Panc1 (cell line): ENCODE results near the gene CEP250. TPM values are rescaled to one million over a fixed set of nuclear protein-coding genes. Genes with fewer than 3 reads are reported as not detected.

ENCODE experiments used
- ATAC-seq: fragments of 200-7000 bp; cut with Tn5 transposase; 2 replicates; pipeline ENCODE4 v1.9.1; 2020; ENCODE audit warnings: mild to moderate bottlenecking, moderate library complexity
- BruUV-seq: library from RNA; stranded (reverse); fragments of 400-500 nt; replicated peaks from 2 replicates; lab custom pipeline; 2021; lab: Mats Ljungman, UMichigan
- CTCF ChIA-PET: fragments of 300-600 bp; sonication (Branson Sonifier 250); formaldehyde crosslinking; loops from one replicate; lab custom pipeline; 2022; ENCODE audit warnings: antibody characterized with exemption; lab: Charles Lee
- POLR2A ChIA-PET: fragments of 300-600 bp; sonication (Branson Sonifier 250); formaldehyde crosslinking; loops from one replicate; lab custom pipeline; 2022; ENCODE audit warnings: antibody characterized with exemption; lab: Charles Lee
- DNase-seq: peaks from one replicate; pipeline ENCODE4 v3.0.0-alpha.2; 2010; ENCODE audit warnings: low read depth, low spot score
- H3K27ac ChIP-seq: 2 replicates; pipeline ENCODE4 v1.5.1; 2011; ENCODE audit warnings: mild to moderate bottlenecking, low read length, inconsistent platforms
- H3K27me3 ChIP-seq: fragments of 200-500 bp; sonication (Bioruptor generic); 2 replicates; pipeline ENCODE4 v1.6.0; 2014; ENCODE audit warnings: low read length, inconsistent platforms; ENCODE audit not compliant: control insufficient read depth, insufficient read depth
- H3K36me3 ChIP-seq: fragments of 200-500 bp; sonication (Bioruptor generic); 2 replicates; pipeline ENCODE4 v1.5.1; 2014; ENCODE audit warnings: inconsistent platforms, mild to moderate bottlenecking, low read length, moderate library complexity; ENCODE audit not compliant: control insufficient read depth, insufficient read depth
- H3K4me1 ChIP-seq: 2 replicates; pipeline ENCODE4 v1.5.1; 2011; ENCODE audit warnings: inconsistent platforms, mild to moderate bottlenecking, low read length, moderate library complexity; ENCODE audit not compliant: control insufficient read depth, insufficient read depth
- H3K4me3 ChIP-seq, 2 experiments: 2 replicates each; pipeline ENCODE4 v1.5.1; 2011 to 2012; ENCODE audit warnings: low read depth in 2 of 2, low read length in 2 of 2, mild to moderate bottlenecking in 2 of 2, inconsistent platforms in 1 of 2, moderate library complexity in 1 of 2
- H3K9me3 ChIP-seq: fragments of 200-500 bp; sonication (Bioruptor generic); 2 replicates; pipeline ENCODE4 v1.5.1; 2014; ENCODE audit warnings: low read depth, mild to moderate bottlenecking, inconsistent platforms, low read length, moderate library complexity; ENCODE audit not compliant: control insufficient read depth, insufficient read depth
- POLR2AphosphoS5 ChIP-seq: IDR thresholded peaks from 2 replicates; pipeline ENCODE4 v1.6.1; 2012; ENCODE audit warnings: mild to moderate bottlenecking, low read depth, low read length, moderate library complexity
- SIN3A ChIP-seq: IDR thresholded peaks from 2 replicates; pipeline ENCODE4 v1.6.1; 2012; ENCODE audit warnings: low read depth, mild to moderate bottlenecking, low read length, moderate library complexity, borderline replicate concordance; ENCODE audit not compliant: insufficient read depth
- TCF7L2 ChIP-seq: IDR thresholded peaks from 2 replicates; pipeline ENCODE4 v1.6.1; 2011; ENCODE audit warnings: mild to moderate bottlenecking, low read depth, low read length, inconsistent platforms
- in situ Hi-C: cut with HindIII; loops from 2 replicates; pipeline ENCODE4 v1.10.0; 2016; ENCODE audit warnings: low sequenced_read_pairs, low pct_unique_long_range_greater_than_20kb
- intact Hi-C: fragments of 100-400 bp; cut with micrococcal nuclease; formaldehyde crosslinking; loops from one replicate; pipeline ENCODE4 v1.10.0; 2022; ENCODE audit not compliant: unreplicated experiment
- total RNA-seq: library from RNA; stranded (reverse); gene quantifications from one replicate; pipeline ENCODE4 v1.2.1, GENCODE V29; 2021; ENCODE audit not compliant: unreplicated experiment
- TF ChIP-seq, protein P1 (sequence below): fragments of 450-650 bp; IDR thresholded peaks from 2 replicates; pipeline ENCODE4 v1.5.1; 2017; ENCODE audit warnings: mild to moderate bottlenecking
- TF ChIP-seq, protein P2 (sequence below), 2 experiments: IDR thresholded peaks; 2 replicates each; pipeline ENCODE4 v1.6.1; 2011 to 2012; ENCODE audit warnings: low read depth in 2 of 2, control low read depth in 1 of 2, low read length in 1 of 2, mild to moderate bottlenecking in 1 of 2, moderate library complexity in 1 of 2; ENCODE audit not compliant: insufficient read depth in 1 of 2

Gene CEP250
- total RNA-seq, 1 experiment from 2014 or later = 82.5 TPM

DNA sequence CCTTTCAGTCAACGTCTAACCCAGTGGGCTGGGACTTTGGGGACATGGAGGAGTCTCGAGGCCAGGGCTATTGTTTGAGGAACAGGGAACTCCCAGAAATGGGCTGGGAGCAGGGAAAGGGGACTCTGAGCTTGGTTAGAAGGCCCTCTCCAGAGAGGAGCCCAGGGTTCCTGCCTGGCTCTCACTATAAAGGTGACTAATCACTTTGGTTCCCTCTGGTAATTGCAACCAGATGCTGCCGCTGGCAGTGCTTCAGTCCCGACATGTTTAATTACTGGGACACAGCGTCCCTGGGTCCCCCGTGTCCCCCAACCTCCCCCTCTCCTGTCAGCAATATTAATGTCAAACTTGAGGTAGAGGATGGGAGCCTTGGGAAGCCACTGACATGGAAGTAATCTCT lies 12.4 kb upstream of the CEP250 start:
- no peak overlapping the region for H3K27ac ChIP-seq
- ChIA-PET CTCF (no interaction called here), POLR2A (no interaction called here)
- intact Hi-C loops = no loop called here
- ATAC-seq = no peak
- no peak overlapping the region for H3K4me3 ChIP-seq
- peaks cover 12% of the 10 kb centered on the region for H3K4me1 ChIP-seq
- H3K9me3 ChIP-seq = no peaks in the 10 kb centered on the region
- H3K27me3 ChIP-seq = no peaks in the 10 kb centered on the region
- BruUV-seq = no TSS peak
- TF ChIP-seq, protein P1, sequence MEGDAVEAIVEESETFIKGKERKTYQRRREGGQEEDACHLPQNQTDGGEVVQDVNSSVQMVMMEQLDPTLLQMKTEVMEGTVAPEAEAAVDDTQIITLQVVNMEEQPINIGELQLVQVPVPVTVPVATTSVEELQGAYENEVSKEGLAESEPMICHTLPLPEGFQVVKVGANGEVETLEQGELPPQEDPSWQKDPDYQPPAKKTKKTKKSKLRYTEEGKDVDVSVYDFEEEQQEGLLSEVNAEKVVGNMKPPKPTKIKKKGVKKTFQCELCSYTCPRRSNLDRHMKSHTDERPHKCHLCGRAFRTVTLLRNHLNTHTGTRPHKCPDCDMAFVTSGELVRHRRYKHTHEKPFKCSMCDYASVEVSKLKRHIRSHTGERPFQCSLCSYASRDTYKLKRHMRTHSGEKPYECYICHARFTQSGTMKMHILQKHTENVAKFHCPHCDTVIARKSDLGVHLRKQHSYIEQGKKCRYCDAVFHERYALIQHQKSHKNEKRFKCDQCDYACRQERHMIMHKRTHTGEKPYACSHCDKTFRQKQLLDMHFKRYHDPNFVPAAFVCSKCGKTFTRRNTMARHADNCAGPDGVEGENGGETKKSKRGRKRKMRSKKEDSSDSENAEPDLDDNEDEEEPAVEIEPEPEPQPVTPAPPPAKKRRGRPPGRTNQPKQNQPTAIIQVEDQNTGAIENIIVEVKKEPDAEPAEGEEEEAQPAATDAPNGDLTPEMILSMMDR = no peak
- TF ChIP-seq, protein P2, sequence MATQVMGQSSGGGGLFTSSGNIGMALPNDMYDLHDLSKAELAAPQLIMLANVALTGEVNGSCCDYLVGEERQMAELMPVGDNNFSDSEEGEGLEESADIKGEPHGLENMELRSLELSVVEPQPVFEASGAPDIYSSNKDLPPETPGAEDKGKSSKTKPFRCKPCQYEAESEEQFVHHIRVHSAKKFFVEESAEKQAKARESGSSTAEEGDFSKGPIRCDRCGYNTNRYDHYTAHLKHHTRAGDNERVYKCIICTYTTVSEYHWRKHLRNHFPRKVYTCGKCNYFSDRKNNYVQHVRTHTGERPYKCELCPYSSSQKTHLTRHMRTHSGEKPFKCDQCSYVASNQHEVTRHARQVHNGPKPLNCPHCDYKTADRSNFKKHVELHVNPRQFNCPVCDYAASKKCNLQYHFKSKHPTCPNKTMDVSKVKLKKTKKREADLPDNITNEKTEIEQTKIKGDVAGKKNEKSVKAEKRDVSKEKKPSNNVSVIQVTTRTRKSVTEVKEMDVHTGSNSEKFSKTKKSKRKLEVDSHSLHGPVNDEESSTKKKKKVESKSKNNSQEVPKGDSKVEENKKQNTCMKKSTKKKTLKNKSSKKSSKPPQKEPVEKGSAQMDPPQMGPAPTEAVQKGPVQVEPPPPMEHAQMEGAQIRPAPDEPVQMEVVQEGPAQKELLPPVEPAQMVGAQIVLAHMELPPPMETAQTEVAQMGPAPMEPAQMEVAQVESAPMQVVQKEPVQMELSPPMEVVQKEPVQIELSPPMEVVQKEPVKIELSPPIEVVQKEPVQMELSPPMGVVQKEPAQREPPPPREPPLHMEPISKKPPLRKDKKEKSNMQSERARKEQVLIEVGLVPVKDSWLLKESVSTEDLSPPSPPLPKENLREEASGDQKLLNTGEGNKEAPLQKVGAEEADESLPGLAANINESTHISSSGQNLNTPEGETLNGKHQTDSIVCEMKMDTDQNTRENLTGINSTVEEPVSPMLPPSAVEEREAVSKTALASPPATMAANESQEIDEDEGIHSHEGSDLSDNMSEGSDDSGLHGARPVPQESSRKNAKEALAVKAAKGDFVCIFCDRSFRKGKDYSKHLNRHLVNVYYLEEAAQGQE (IDR thresholded peaks at IDR 0.05; ENCODE audit: insufficient read depth in 1 of 2, low read depth in 2 of 2, low read length in 1 of 2) = no peak
- no peak for TF ChIP-seq TCF7L2
- TF ChIP-seq SIN3A = no peak
- no peak for TF ChIP-seq POLR2AphosphoS5
- no peaks in the 10 kb centered on the region for H3K36me3 ChIP-seq
- in situ Hi-C loops = no loop called here
- no peak for DNase-seq

DNA sequence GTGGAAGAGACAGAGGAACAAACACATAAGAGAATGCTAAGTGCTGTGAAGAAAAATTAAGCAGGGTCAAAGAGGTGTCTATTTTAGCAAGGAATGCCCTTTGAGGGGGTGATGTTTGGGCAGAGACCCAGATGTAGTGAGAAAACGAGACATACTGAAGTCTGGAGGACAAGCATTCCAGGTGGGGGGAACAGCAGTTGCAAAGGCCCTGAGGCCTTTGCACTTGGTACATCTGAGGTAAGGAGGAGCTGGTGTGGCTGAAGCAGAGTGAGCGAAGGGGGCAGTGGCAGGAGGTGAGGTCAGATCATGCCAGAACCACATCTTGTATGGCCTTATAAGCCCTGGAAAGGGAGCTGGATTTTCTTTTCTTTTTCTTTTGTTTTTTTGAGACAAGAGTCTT lies 11.2 kb upstream of the CEP250 start:
- Histone ChIP-seq H3K4me3 (no peak overlapping the region), H3K27ac (no peak overlapping the region), H3K9me3 (no peaks in the 10 kb centered on the region), H3K27me3 (no peaks in the 10 kb centered on the region), H3K36me3 (no peaks in the 10 kb centered on the region), H3K4me1 (peaks cover 3% of the 10 kb centered on the region; the same call in 1 of the 2 replicates)
- DNase-seq = no peak
- TF ChIP-seq TCF7L2 = no peak
- TF ChIP-seq POLR2AphosphoS5 = no peak
- TF ChIP-seq SIN3A = no peak
- TF ChIP-seq, protein P2 (IDR thresholded peaks at IDR 0.05; ENCODE audit: insufficient read depth in 1 of 2, low read depth in 2 of 2, low read length in 1 of 2) = no peak
- TF ChIP-seq, protein P1 = no peak
- in situ Hi-C loops = no loop called here
- no TSS peak for BruUV-seq
- ChIA-PET POLR2A (no interaction called here), CTCF (interaction anchor here (0.7 kb wide), 1 partner anchor 37 kb away, joined by 5 read pairs; no protein-coding TSS in a partner anchor)
- intact Hi-C loops = no loop called here
- ATAC-seq = no peak
